HG02759 (cell line): Measurements from ENCODE around the gene SETD3.

ENCODE experiments used
- ATAC-seq: cut with Tn5 transposase; IDR thresholded peaks from one replicate; pipeline ENCODE4 v1.9.1; 2021; ENCODE audit warnings: mild to moderate bottlenecking, moderate library complexity; ENCODE audit not compliant: unreplicated experiment

Gene SETD3

DNA sequence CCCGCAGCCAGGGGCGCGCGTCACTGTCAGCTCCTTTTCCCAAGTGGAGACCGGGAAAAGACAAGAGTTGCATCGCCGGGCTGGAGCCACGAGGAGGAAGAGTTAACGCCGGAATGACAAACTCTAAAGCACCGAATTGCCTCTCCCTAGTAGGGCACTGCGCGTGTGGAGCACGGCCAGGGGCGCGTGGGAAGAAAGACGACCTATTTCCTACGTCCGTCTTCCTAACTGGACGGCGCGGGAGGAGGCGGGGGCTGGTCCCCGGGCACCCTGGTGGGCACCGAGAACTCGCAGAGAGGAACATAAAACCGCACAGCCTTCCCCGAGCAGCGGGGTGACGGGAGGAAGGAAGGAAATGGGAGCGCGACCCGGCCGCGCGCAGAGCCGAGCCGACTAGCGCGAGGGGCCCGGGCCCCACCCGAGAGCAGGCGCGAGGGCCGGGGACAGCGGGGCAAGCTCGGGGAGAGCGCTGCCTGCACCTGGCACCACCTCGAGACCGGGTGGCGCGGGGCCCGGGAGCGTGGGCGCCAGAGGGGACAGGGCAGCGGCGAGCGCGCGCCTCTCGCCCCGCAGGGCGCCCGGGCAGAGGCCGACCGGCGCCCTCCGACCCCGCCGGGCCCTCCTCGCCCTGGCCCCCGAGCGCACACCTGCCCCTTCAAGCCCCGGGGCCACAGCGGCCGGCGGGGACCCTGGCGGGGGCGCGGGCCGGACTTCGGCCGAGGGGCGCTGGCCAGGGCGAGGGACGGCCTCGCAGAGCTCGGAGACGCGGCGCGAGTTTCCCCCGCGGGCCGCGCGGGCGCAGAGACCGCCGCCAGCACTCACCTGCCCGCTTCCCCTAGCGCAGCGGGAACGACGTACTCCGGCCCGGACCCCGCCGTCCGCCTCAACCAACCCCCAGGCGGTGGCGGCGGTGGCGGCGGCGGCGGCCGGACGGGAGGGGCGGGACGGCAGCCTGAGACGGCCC lies at the start of gene SETD3:
SETD3 (minus strand) TSS at position 954 of the 964 bp plus-strand sequence. CDS start 15,054 bp downstream, outside the sequence.
- peak; percentile 8 for ATAC-seq

DNA sequence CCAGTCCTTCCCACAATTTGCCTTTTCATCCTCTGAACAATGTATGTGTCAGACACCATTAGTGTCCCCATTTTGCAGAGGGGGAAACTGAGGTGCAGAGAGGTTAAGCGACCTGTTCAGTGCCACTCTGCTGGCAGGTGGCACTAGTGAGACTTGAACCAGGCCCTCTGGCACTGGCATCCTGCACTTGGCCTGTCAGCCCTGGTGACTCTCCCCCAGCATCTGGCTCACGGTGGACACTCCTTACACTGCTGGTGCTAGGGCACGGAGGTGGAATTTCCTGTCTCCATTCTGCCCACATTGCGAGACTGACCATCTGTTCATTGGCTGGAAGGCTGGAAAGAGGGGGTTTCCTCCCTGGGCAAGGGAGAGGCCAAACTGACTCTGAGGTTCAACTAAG lies 49.2 kb upstream of the SETD3 start:
- ATAC-seq, result no peak

DNA sequence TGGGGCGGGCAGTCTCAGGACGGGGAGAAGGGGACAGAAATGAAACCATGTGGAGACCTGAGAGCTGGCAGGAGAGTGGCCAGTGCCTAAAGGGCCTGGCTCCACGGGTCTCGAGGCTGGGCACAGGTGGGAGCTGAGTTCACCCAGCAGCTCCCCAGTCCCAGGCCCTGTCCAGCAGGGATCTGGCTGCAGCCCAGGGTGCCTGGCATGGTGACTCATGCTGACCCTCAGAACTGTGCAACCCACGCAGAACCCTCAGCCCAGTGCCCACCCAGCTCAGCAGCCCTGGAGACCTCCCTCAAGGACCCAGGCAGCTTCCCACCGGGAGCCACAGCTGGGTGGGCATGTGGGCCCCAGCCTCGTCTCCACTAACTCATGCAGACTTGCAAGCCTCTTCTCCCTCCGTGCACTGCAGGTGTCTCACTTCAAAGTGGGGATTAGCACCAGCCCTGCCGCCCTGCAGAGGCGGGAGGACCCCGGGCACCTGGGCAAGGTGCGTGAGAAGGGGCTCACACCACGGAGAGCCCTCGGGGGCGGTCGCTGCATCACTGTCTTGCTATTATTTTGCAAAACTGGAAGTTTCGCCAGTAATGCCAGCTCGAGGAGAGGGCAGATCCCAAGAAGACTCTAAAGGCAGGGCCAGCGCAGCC lies 46.9 kb upstream of the SETD3 start:
- ATAC-seq, result no peak

DNA sequence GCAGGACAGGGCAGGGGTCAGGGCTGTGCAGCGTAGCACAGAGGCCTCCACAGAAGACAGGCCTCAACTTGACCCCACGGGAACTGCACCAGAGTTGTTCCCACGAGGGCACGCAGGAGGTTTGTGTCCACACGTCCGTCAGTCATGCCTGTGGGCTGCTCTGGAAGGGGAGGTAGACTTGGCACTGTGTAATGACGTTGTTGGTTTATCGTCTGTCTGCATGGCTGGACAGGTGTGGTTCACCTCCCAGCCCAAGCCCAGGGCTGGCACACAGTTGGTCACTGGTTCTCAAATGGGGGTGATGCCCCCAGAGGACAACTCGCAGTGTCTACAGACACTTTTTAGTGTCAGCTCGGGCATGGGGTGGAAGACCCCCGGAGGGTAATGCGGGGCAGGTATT lies 46.4 kb upstream of the SETD3 start:
- no peak for ATAC-seq

DNA sequence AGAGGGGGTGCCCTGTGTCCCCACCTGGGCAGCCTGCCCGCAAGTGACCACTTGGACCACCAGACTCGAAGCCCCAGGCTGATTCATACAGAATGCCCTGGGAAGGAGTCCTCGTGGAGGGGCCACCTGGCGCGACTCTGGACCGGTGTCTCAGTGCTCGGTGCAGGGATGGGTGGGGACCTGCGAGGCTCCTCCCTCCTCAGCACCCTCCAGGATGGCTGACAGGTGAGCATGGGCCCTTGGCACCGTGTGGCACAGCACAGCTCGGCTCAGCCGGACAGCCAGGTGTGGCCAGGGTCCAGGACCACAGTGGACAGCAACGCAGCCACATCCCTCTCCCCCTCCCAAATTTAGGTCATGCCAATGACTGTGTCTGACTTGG lies 45.0 kb upstream of the SETD3 start:
- ATAC-seq, result no peak

DNA sequence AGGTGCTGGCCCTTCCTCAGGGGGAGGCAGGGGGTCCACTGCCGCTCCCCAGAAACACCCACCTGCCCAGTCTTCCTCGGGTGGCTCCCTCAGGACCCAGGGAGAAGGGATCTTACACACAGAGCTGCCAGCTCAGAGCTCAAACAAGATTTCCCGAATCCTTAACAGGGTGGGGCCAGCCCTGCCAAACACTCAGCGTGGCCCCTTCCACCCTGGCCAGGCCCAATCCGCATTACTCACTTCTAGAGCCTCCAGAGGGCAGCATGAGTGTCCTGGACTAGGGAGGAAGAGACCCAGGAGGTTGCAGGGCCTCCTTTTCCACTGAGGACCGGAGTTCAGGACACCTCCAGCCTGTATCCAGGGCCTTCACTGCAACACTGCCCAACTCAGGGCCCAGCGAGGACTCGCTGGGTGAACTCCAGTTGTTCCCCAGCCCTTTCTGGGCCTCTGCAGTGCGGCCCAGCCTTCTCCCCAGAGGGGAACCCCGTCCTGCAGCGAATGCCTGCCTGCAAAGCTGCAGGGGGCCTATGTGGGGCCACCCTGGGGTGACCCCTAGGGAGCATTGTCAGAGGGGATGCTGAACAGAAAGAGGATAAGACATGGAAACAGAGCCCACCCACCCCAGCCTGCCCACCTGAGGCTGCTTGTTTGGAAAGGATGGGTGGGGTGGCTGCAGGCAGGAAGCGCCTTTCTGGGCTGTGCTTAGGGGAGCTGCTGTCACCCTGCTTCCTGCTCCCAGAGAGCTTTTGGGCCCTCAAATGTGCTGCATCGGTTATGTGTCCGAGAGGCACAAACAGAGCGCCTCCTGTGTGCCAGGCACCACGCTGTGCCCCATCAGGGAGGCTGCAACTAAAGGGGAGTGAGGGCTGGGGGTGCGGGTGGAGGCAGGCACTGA lies 44.4 kb upstream of the SETD3 start:
- ATAC-seq, result no peak

DNA sequence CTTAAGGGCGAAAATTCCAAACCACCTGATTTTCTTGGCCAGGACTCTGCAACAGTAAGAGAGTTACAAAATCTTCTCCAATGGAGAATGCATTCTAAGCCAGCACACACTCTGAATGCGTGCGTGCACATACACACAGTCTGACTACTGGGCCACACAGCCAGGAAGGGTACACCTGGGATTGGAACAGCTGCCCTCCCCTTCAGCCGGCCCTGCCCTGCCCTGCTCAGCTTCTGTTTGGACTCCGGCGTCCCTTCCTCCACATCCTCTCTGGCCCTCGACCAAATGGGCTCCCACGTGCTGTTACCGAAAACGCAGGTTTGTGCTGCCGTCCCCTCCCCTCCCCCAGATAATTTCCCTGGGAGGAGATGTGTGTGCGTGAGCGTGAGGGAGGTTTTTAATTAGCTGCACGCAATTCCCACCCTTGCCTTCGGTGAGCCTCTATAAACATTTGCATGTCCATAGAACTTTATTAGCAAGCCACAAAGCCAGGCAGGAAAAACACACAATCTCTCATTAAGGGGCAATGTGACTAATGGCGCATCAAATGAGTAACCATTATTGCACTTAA lies 43.5 kb upstream of the SETD3 start:
- no peak for ATAC-seq

DNA sequence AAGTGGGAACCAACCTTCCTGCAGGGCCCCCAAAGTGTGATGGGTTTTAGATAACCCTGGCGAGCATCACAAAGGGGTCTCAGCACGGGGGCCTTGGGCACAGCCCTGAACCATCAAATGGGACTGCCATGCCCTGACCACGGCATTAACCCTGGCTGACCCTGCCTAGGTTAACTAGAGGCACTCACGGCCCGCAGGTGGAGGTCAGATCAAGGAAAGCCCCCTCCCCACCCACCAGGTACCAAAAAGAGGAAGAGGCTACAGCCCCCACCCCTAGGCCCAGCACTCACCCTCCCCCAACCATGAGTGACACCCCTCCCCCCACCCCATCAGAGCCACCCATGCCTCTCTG lies 43.0 kb upstream of the SETD3 start:
- ATAC-seq, result no peak

DNA sequence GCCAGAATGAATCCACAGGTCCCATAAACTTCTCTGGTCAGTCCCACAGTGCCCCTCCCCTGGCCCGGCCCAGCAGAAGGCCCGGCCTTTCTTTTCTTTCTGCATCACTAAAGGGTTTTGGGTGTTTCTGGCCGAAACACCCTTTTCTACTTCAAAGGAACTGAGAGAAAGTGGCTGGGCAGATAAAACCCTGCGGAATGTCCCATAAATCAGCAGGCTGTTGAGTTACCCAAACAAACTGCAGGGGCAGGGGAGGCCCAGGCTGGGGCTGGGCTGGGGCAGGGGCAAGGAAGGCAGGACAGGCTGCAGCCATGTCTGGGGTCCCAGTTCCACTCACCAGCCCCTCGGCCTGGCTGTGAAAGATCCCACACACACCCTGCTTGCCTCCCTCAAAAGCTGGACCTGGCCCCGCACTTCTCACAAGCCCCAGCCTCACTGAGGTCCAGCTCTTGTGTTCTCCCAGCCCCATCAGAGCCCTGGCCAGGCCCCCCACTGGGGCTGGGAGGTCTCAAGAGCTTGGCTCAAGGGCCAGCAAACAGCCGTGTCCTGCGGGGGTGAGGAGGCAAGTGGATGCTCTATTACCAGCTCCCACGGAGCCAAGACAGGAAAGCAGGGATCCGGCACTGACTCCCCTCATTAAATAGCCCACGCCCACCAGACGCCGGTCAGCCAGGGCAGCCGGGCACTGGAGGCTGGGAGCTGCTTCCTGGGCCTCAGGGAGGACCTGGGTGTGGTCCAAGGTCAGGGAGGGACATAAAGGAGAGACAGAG lies 42.5 kb upstream of the SETD3 start:
- ATAC-seq, result no peak

DNA sequence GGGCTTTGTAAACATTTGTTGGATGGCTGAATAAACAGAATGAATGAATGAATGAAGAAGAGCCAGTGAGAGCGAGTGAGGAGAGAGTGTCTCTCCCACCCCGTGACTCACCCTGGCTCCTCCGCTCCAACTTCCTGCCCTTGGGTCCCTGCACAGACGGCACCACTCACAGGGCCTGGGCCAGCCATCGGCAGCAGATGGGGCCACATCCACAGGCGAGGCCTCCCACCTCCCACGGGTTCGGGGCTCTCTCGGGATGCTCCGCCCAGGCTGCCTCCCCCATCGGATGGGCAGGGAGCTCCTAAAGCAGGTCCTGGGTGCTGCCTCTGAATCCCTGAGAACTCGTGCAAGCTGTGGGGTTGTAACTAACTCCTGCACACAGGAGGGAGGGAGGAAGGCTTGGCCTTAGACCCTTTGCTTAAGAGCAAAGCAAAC lies 41.8 kb upstream of the SETD3 start:
- no peak for ATAC-seq

DNA sequence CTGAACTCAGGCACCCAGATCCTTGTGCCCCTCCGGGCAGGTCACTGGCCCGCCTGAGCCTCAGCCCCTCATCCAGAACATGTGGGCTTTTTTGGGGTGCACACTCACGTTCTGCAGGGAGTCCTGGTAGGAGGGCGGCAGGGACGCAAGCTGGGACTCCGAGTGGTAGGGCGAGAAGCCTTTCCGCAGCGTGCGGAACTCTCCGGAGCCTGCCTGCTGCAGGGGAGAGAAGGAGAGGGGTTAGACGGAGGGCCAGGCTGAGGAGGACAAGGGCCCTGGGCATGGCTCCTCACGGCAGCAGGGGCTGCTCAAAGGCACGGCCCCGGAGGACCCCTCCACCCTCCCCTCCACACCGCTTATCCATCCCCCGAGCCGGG lies 41.4 kb upstream of the SETD3 start:
- no peak for ATAC-seq

DNA sequence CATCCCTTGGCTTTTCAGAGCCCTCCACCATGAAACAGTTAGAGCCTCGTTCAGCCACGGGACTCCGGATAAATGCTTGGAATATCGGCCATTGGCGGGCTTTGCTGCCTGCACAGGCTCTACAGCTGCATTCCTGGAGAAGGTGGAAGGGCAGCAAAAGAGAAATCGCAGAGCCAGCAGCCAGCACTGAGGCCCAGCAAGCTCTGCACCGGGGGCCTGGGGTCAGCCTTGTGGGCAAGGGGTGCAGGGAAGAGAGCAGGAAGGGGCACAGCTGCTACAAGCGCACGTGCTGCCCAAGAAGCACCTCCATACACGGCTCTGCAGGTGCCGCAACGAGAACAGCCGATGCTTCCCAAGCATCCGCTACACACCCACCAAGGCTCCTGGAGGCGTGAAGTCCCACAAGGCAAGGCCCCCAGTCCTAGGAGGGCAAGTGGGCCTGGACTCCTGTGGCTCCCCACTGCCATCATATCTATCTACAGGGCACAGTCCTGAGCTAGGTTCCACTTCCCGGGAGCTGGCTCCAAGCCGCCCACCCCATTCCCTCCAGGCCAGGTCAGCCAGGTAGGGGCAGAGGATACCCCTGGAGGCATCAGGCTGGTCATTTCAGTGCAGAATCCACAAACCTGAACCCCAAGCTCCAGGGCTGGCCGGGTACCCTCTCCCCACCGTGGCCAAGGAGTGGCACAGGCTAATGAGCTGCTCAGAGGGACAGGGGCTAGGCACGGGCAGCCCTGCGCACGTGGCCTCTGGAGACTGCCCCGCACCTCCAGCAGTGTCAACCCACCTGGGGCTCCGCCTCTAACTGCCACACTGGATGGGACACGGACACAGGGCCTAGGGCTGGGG lies 40.7 kb upstream of the SETD3 start:
- ATAC-seq, result no peak

DNA sequence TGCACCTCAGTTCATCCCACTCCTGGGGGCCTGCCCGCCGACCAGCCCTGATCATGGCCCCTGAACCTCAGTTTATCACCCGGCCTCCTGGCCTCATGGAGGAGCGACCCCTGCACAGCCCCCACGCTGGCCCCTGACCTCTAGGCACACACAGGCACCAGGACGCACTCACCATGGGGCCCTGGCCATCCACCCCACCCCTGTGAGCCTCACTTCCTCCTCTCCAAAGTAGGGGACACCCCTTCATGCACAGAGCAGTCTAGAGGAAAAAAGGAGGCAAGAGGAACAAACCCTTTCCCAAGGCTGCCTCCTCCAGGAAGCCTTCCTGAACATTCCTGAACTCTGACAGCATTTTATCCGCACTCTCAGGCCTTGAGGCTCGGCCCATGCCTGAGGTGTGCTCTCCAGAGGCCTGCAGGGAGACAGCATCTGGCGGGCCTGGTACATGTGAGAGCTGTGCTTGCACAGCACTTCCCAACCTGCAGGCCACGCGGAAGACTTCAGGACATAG lies 40.0 kb upstream of the SETD3 start:
- no peak for ATAC-seq

DNA sequence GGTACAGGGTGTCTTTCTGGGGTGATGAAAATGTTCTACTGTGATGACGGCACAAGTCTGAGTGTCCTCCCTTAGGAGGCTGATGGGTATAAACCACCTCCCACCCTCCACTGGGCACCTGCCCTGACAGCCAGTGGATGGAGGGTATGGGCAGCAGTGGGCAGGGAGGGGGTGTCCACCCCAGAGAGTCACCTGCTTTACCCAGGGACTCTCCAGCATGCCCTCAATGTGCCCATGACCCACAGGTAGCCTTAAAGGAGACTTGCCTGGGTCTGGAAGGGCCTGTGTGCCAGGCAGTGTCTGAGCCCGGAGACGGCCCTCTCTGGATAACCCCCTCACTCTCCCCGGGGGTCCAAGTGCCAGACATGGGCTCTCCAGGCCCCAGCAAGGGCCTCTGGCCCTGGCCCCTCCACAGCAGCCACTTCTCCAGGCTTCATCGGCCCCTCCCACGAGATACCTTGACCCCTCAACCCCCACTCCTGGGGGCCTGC lies 39.3 kb upstream of the SETD3 start:
- no peak for ATAC-seq

DNA sequence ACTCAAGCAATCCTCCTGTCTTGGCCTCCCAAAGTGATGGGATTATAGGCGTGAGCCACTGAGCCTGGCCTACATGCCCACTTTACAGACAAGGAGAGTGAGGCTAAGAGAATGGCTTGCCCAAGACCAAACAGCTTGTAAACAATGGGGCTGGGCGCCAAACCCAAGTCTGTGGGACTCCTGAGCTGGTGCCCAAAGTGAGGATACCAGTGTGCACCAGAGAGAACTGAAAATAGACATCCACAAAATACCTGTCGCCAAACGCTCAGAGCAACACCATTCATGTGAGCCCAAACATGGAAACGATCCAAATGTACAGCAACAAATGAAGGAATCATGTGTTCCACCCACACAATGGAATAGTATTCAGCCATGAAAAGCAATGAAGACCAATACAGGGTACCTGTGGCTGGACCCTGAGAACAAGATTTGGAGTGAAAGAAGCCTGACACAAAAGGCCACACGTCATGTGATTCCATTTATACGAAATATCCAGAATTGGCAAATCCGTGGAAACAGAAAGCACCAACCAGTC lies 38.8 kb upstream of the SETD3 start:
- ATAC-seq, result no peak

DNA sequence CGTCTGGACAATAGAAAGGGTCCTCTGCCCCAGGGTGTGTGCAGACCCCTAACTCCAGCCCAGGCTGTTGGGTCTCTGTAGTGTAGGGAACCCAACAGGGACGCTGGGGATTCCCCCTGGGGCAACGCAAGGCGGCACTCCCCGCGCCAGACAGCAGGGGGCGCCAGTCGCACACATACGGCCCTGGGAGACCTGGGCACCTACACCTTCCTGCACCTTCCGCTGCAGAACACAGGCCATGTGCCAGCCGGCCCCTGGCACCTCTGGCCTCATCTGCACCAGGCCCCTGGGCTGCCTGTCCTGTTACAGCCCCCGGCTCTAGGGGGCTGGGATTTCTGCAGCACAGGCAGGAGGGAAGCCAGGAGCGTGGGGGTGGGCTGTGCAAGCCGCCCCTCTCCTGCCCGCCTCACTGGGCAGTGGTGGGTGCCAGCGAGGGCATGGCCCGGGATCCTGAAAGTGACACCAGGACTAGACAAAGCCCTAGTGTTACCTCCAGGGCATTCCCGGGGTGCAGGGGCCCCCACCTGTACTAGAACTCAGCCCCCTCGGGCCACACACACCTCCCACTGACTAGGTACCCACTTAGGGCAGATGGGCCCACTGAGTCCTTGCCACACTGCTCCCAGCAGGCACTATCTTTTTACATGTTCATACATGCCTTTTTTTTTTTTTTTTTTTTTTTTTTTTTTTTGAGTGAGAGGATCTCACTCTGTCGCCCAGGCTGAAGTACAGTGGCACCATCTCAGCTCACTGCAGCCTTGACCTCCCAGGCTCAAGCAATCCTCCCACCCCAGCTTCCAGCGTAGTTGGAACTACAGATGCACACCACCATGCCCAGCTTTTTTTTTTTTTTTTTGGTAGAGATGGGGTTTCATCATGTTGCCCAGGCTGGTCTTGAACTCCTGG lies 38.0 kb upstream of the SETD3 start:
- peak; percentile 73 for ATAC-seq

DNA sequence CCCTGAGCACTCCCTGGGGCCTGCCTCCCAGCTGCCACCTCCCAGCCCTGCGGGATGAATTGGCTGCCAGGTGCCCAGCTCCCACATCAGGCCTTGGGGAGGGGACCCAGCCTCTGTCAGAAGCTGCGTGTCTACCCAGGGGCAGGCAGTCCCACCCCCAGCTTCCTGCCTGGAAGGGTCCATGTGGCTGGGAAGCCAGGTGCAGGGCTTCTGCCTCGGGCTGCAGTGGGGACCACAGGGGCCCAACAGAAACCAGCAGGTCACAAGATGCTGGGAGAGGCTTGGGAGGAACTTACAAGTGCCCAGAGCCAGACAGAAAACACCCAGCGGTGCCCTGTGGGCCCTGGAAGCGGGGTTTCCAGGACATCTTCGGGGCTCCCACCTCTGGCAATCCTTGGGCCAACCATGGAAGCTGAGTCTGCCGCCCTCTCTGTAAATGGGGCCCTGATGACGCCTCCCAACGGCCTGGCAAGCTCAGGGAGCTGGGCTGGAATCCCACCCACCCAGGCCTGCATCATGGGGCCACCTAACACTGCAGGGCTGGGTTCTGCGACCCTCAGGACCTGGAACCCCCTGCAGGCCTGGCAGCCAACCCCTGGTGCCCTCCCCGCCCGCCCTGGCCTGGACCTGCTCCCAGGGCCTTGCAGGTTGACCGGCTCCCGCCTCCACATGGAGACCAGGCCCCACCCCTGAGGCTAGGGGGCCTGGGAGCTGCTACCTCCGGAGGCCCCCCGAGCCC lies 37.2 kb upstream of the SETD3 start:
- ATAC-seq, result no peak
